Kidney (tissue), 14 donors: ENCODE results near the gene SCYL3. TPM values are rescaled to one million over a fixed set of nuclear protein-coding genes. Genes with fewer than 3 reads are reported as not detected.

Experiments
- DNase-seq, 5 donors: peaks; one replicate each; pipeline ENCODE4 v3.0.0-alpha.2; 2013 to 2020
- FAIRE-seq: peaks from 2 replicates; lab custom pipeline; 2012; peaks lifted over from hg19 to GRCh38; lab: Jason Lieb, UNC
- H3K27ac ChIP-seq, 2 donors: one replicate each; pipeline ENCODE4 v1.7.0; 2013; ENCODE audit warnings: low read depth in 2 of 2, low read length in 2 of 2, inconsistent platforms in 1 of 2
- H3K27me3 ChIP-seq: one replicate; pipeline ENCODE4 v1.7.1; 2013; ENCODE audit warnings: low read length, inconsistent platforms; ENCODE audit not compliant: control insufficient read depth, insufficient read depth
- H3K36me3 ChIP-seq, 3 donors: one replicate each; pipeline versions ENCODE4 v1.7.0 to v1.7.1; 2013; ENCODE audit warnings: low read length in 3 of 3, control low read depth in 1 of 3, inconsistent platforms in 1 of 3; ENCODE audit not compliant: insufficient read depth in 3 of 3, control insufficient read depth in 2 of 3
- H3K4me1 ChIP-seq, 3 donors: one replicate each; pipeline versions ENCODE4 v1.7.0 to v1.7.1; 2013; ENCODE audit warnings: low read length in 3 of 3, inconsistent platforms in 1 of 3, low read depth in 1 of 3; ENCODE audit not compliant: control insufficient read depth in 2 of 3, insufficient read depth in 2 of 3
- H3K4me3 ChIP-seq, 3 donors: one replicate each; pipeline versions ENCODE4 v1.7.0 to v1.8.1; 2013; ENCODE audit warnings: low read length in 3 of 3, control low read depth in 1 of 3, inconsistent platforms in 1 of 3
- H3K9ac ChIP-seq, 3 donors: one replicate each; pipeline versions ENCODE4 v1.7.0 to v1.7.1; 2013; ENCODE audit warnings: low read length in 3 of 3, control low read depth in 1 of 3, inconsistent platforms in 1 of 3
- H3K9me3 ChIP-seq, 3 donors: one replicate each; pipeline versions ENCODE4 v1.7.0 to v1.7.1; 2013; ENCODE audit warnings: low read length in 3 of 3, control low read depth in 1 of 3, inconsistent platforms in 1 of 3; ENCODE audit not compliant: control insufficient read depth in 2 of 3, insufficient read depth in 1 of 3
- intact Hi-C: fragments of 100-400 bp; cut with DNase I; formaldehyde crosslinking; loops from one replicate; pipeline ENCODE4 v1.11.1; 2022
- polyA plus RNA-seq: library from polyadenylated mRNA; stranded (reverse); fragments of 350-450 nt; fragmentation: Illumina TruSeq; extraction: RNeasy Lipid Tissue Mini Kit (QIAGEN cat#74804); gene quantifications from one replicate; pipeline ENCODE4 v1.2.3, GENCODE V29; 2014; ENCODE audit warnings: low read depth, low replicate concordance; ENCODE audit not compliant: insufficient read depth
- total RNA-seq: library from RNA; stranded (reverse); fragmentation: NEBNext Ultra II Directional; extraction: Animal tissue kit (Norgen Biotek cat#: 25700); gene quantifications from one replicate; pipeline ENCODE4 v1.2.1, GENCODE V29; 2021
- TF ChIP-seq, protein P1 (sequence below): IDR thresholded peaks from 3 replicates; pipeline ENCODE4 v1.5.1; 2012; ENCODE audit warnings: mild to moderate bottlenecking, moderate library complexity, borderline replicate concordance; ENCODE audit not compliant: insufficient read depth; ENCODE audit errors: extremely low read depth
- donor health status: control.
- donor health status: control.
- donor health status: control.
- donor health status: control.
- donor health status: control.
- donor health status: DM: yes; HTN: yes; CAD: no.
- donor health status: Normal renal cell carcinoma (clear cell type).

The SCYL3 gene
- total and polyA plus RNA-seq, 2 donors from 2014 or later: 5.6 to 14.8 TPM

DNA sequence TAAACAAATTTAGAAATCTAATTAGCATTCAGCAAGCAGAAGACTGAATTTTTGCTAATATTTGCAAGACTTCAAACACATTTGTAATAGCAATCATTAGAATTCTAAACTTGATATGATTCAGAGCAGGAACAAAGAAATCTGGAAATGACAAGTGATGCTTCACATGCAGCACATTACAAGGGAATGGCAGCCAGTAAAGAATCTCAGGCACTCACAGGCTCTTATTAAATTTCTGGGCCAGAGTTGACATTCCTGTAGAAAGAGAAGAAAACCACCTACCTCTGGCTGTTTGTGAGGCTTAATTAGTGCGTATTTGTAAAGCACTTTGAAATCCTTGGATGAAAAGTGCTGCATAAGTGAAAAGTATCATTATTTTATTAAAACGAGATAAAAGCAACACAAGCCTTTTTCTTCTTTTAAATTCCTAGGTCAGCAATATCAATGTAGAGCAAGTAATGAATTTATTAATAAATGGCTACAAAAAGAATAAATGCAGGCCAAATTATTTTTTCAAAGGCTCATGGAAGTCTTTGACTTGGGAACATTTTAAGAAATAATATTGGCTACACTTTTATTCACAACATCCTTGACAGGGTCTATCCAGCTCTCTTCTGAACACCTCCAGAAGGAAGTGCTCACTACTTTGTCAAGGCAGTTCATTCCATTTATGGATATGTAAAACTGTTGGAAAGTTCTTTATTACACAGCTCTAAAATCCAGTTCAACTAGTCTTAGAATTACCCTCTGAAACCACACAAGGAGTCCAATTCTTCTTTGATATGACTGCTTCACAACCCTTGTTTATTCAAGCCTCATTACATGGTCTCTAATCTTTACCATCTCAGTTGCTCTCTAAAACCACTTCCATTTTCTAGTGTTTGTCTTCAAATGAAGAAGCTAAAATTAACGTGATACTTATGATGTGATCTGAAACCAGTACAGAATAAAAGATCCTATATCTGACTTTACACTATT, 32.1 kb upstream of the SCYL3 start:
- H3K27ac ChIP-seq: no peak overlapping the region
- FAIRE-seq: no peak

DNA sequence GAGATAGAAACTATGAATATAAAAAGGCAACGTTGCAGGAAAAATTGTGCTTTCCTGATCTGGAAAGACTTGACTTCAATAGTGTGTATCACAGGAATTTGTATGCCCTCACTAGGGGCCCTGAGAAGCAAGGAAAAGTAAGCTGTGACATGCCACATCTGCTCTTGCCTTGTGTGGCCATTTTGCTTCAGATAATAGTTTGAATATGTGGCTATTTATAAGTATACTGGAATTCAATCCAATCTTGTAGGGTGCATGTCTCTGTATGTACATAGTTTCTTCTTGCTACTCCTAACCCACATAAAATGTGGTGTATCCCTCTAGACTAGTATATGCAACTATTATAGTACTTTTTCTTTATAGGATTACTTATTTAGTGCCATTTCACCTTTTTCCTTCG, 31.1 kb upstream of the SCYL3 start:
- intact Hi-C loops: no loop called here
- no peak for DNase-seq
- Histone ChIP-seq H3K9me3 (no peaks in the 10 kb centered on the region), H3K27ac (no peak overlapping the region), H3K4me3 (no peak overlapping the region), H3K36me3 (peaks cover 0 to 5% (median 0%) of the 10 kb centered on the region in 3 donors), H3K9ac (no peak overlapping the region), H3K27me3 (no peaks in the 10 kb centered on the region), H3K4me1 (no peaks in the 10 kb centered on the region)
- no peak for FAIRE-seq
- TF ChIP-seq, protein P1, sequence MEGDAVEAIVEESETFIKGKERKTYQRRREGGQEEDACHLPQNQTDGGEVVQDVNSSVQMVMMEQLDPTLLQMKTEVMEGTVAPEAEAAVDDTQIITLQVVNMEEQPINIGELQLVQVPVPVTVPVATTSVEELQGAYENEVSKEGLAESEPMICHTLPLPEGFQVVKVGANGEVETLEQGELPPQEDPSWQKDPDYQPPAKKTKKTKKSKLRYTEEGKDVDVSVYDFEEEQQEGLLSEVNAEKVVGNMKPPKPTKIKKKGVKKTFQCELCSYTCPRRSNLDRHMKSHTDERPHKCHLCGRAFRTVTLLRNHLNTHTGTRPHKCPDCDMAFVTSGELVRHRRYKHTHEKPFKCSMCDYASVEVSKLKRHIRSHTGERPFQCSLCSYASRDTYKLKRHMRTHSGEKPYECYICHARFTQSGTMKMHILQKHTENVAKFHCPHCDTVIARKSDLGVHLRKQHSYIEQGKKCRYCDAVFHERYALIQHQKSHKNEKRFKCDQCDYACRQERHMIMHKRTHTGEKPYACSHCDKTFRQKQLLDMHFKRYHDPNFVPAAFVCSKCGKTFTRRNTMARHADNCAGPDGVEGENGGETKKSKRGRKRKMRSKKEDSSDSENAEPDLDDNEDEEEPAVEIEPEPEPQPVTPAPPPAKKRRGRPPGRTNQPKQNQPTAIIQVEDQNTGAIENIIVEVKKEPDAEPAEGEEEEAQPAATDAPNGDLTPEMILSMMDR: no peak

More for the DNA sequence above, 32.1 kb upstream of the SCYL3 start:
- peaks cover 0 to 5% (median 0%) of the 10 kb centered on the region in 3 donors for H3K36me3 ChIP-seq
- no peak for DNase-seq
- H3K9ac ChIP-seq: no peak overlapping the region
- H3K4me3 ChIP-seq: no peak overlapping the region
- no peaks in the 10 kb centered on the region for H3K9me3 ChIP-seq
- intact Hi-C loops: no loop called here
- TF ChIP-seq, protein P1: no peak
- H3K4me1 ChIP-seq: no peaks in the 10 kb centered on the region
- H3K27me3 ChIP-seq: no peaks in the 10 kb centered on the region

DNA sequence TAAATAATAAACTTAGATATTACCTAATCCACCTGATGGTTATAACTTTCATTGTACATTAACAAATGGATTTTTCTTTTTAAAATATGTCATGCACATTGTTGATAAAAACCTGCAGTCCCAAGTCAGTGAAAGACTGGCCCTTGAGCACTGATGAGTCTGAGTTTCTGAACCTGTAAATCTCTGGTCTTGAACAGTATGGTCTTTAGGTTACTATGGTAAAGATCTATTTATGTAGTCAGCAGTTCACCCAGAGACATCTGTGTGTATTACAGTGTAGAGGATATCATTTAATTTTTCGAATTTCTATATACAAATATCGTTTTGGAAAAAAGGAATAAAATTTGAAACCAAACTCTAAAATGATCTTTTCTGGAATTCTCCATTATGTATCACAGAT, 30.4 kb upstream of the SCYL3 start:
- no peak overlapping the region for H3K9ac ChIP-seq
- TF ChIP-seq, protein P1: no peak
- no peaks in the 10 kb centered on the region for H3K4me1 ChIP-seq
- no peaks in the 10 kb centered on the region for H3K9me3 ChIP-seq
- H3K36me3 ChIP-seq: peaks cover 0 to 5% (median 2%) of the 10 kb centered on the region in 3 donors
- FAIRE-seq: no peak
- H3K27me3 ChIP-seq: no peaks in the 10 kb centered on the region
- H3K27ac ChIP-seq: no peak overlapping the region
- H3K4me3 ChIP-seq: no peak overlapping the region
- no peak for DNase-seq
- intact Hi-C loops: no loop called here
